GM12878 (cell line): ENCODE results near the gene FXYD7. TPM values are rescaled to one million over a fixed set of nuclear protein-coding genes. Genes with fewer than 3 reads are reported as not detected.

ENCODE experiments used
- BACH1 ChIP-seq: fragments of 450-650 bp; IDR thresholded peaks from 2 replicates; pipeline ENCODE4 v1.6.1; 2017; ENCODE audit warnings: mild to moderate bottlenecking, borderline replicate concordance
- EGR1 ChIP-seq, 2 experiments: IDR thresholded peaks; 1 replicate in 1 of 2; 2 replicates in 1 of 2; pipeline ENCODE4 v1.6.1; 2011 to 2012; ENCODE audit warnings: low read depth in 2 of 2, low read length in 2 of 2, borderline replicate concordance in 1 of 2, mild to moderate bottlenecking in 1 of 2, moderate library complexity in 1 of 2
- FOXK2 ChIP-seq: fragments of 450-650 bp; IDR thresholded peaks from 2 replicates; pipeline ENCODE4 v1.6.1; 2017; ENCODE audit warnings: mild to moderate bottlenecking, moderate library complexity
- GATAD2B ChIP-seq: fragments of 450-650 bp; conservative IDR thresholded peaks from 2 replicates; pipeline ENCODE4 v1.6.1; 2017; ENCODE audit warnings: low read depth, mild to moderate bottlenecking, moderate library complexity
- HDAC6 ChIP-seq: fragments of 200-600 bp; sonication (generic); IDR thresholded peaks from one replicate; pipeline ENCODE4 v1.8.0; 2017; ENCODE audit warnings: antibody characterized with exemption; ENCODE audit not compliant: unreplicated experiment
- MAX ChIP-seq: IDR thresholded peaks from 2 replicates; pipeline ENCODE4 v1.6.1; 2012; ENCODE audit warnings: low read depth, low read length, improper control_type of control experiment
- NFYB ChIP-seq: IDR thresholded peaks from 2 replicates; pipeline ENCODE4 v1.6.1; 2011; ENCODE audit warnings: low read depth, mild to moderate bottlenecking, low read length, improper control_type of control experiment, moderate library complexity; ENCODE audit not compliant: insufficient read depth
- NRF1 ChIP-seq: conservative IDR thresholded peaks from 2 replicates; pipeline ENCODE4 v1.6.1; 2011; ENCODE audit warnings: mild to moderate bottlenecking, low read depth, low read length, improper control_type of control experiment
- RAD21 ChIP-seq: IDR thresholded peaks from 2 replicates; pipeline ENCODE4 v1.6.1; 2011; ENCODE audit warnings: mild to moderate bottlenecking, low read depth, low read length, moderate library complexity; ENCODE audit not compliant: insufficient read depth
- RAD51 ChIP-seq: fragments of 450-650 bp; IDR thresholded peaks from 2 replicates; pipeline ENCODE4 v1.6.1; 2016; ENCODE audit warnings: moderate library complexity, mild to moderate bottlenecking, inconsistent platforms
- RBBP5 ChIP-seq: fragments of 200-600 bp; sonication (generic); conservative IDR thresholded peaks from 2 replicates; pipeline ENCODE4 v1.6.1; 2016
- RELA ChIP-seq: fragments of 450-650 bp; IDR thresholded peaks from 2 replicates; pipeline ENCODE4 v1.8.0; 2014; ENCODE audit warnings: borderline replicate concordance; ENCODE audit not compliant: partially characterized antibody
- STAT1 ChIP-seq: fragments of 450-650 bp; conservative IDR thresholded peaks from 2 replicates; pipeline ENCODE4 v1.6.1; 2014; ENCODE audit warnings: antibody characterized with exemption, mild to moderate bottlenecking
- TBL1XR1 ChIP-seq: IDR thresholded peaks from 2 replicates; pipeline ENCODE4 v1.6.1; 2012; ENCODE audit warnings: low read depth, low read length, improper control_type of control experiment
- ZBTB33 ChIP-seq: fragments of 450-650 bp; IDR thresholded peaks from 2 replicates; pipeline ENCODE4 v1.6.1; 2017; ENCODE audit warnings: mild to moderate bottlenecking
- polyA plus RNA-seq, 11 experiments: library from polyadenylated mRNA; depleted of rRNA in 4 of 11; unstranded in 6 of 11; stranded (reverse) in 5 of 11; fragments of >200 nt; fragmentation: Nextera tagmentation in 4 of 11; fragmentation: Illumina TruSeq in 1 of 11; extraction: Ambion mirVana in 4 of 11; extraction: Trizol in 1 of 11; gene quantifications; 1 replicate in 1 of 11; 2 replicates in 10 of 11; pipeline versions ENCODE4 v1.2.1 to v1.2.3, GENCODE V29; 2011 to 2016; ENCODE audit warnings: inconsistent platforms in 2 of 11, missing spikeins in 2 of 11, low read depth in 1 of 11
- total RNA-seq, 4 experiments: library from RNA; depleted of rRNA in 3 of 4; stranded (reverse); fragments of >200 nt in 3 of 4; fragmentation: Illumina TruSeq in 1 of 4; extraction: Trizol in 1 of 4; gene quantifications; 2 replicates each; pipeline versions ENCODE4 v1.2.1 to v1.2.3, GENCODE V29; 2013 to 2021
- TF ChIP-seq, protein P1 (sequence below): fragments of 150-350 bp; IDR thresholded peaks from 2 replicates; pipeline ENCODE4 v1.6.1; 2014; ENCODE audit warnings: mild to moderate bottlenecking, low read depth, low read length

The FXYD7 gene
- total and polyA plus RNA-seq, 10 of the 15 experiments (the other 5 are each of a cell fraction or from before 2014, with no cell fraction given): 0.07 to 0.28 (median 0.12) TPM; not detected in 7

DNA sequence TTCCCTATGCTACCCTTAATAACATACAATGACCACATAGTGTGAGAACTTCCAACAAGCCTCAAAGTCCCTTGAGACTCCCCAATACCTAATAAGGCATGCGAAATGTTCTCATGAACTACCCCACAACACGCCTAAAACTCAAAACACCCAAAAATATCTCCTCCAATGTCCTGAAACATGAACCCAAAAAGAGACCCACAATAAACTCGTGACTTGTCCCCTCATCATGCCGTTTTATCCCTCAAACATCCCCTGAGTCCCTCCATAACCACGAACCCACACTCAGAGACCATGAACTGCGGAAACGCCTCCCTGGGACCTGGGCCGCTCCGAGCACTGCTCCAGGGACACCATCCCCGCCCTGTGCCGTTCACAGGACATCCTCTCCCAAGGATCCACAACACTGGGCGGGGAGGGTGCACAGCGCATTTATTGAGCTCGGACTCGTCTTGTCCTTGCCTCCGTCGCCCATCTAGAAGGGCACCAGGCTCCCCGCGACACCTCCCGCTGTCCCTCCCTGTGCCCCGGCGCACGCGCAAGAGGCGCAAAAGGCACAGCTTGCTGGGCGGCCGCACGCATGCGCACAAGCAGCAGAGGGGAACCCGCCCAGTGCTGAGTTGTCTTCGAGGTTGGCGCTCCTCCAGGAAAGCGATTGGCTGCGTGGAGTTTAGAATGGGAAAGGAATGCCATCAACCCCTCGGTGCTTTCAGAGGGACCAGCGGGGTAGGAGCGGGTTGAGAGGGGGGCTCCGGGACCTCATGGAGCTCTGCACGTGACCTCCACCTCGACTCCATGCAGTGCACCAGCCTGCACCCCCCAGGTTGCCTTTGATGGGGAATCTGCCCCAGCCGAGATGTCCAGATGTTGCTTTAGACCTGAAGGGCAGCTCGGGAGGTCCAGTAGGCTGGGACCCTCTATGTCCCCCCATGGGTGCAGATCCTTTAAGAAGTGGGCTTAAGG is 18.7 kb upstream of the FXYD7 start (continued):
- TF ChIP-seq STAT1: no peak
- TF ChIP-seq GATAD2B: peak; percentile 89
- TF ChIP-seq RAD21: no peak
- no peak for TF ChIP-seq TBL1XR1
- TF ChIP-seq HDAC6: no peak
- TF ChIP-seq NFYB: no peak
- TF ChIP-seq FOXK2: no peak
- no peak for TF ChIP-seq EGR1 (IDR thresholded peaks at IDR 0.05; ENCODE audit: borderline replicate concordance in 1 of 2, low read depth in 2 of 2, low read length in 2 of 2)
- peak; percentile 15; the same call in 1 of the 2 replicates for TF ChIP-seq RAD51
- peak; percentile 98 for TF ChIP-seq NRF1
- no peak for TF ChIP-seq RELA
- peak; percentile 70; the same call in 1 of the 2 replicates for TF ChIP-seq BACH1
- TF ChIP-seq ZBTB33: no peak
- TF ChIP-seq RBBP5: no peak
- TF ChIP-seq MAX: peak; percentile 8; the same call in 1 of the 2 replicates
- TF ChIP-seq, protein P1, sequence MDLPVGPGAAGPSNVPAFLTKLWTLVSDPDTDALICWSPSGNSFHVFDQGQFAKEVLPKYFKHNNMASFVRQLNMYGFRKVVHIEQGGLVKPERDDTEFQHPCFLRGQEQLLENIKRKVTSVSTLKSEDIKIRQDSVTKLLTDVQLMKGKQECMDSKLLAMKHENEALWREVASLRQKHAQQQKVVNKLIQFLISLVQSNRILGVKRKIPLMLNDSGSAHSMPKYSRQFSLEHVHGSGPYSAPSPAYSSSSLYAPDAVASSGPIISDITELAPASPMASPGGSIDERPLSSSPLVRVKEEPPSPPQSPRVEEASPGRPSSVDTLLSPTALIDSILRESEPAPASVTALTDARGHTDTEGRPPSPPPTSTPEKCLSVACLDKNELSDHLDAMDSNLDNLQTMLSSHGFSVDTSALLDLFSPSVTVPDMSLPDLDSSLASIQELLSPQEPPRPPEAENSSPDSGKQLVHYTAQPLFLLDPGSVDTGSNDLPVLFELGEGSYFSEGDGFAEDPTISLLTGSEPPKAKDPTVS: no peak
